K562 (cell line): ENCODE results near the gene QSOX2. TPM values are rescaled to one million over a fixed set of nuclear protein-coding genes. Genes with fewer than 3 reads are reported as not detected.

Source experiments
- CEBPB ChIP-seq: fragments of 450-650 bp; IDR thresholded peaks from 2 replicates; pipeline ENCODE4 v1.6.1; 2016; ENCODE audit warnings: missing genetic modification characterization, missing compliant biosample characterization
- CTBP1 ChIP-seq: fragments of 450-650 bp; IDR thresholded peaks from 2 replicates; pipeline ENCODE4 v1.6.1; 2016; ENCODE audit warnings: borderline replicate concordance
- CTCFL ChIP-seq: IDR thresholded peaks from 2 replicates; pipeline ENCODE4 v1.6.1; 2011; ENCODE audit warnings: borderline replicate concordance, low read depth, mild to moderate bottlenecking, moderate library complexity, low read length; ENCODE audit not compliant: insufficient read depth, poor library complexity, severe bottlenecking
- ELF4 ChIP-seq: fragments of 450-650 bp; formaldehyde crosslinking; IDR thresholded peaks from 2 replicates; pipeline ENCODE4 v1.4.0; 2022; ENCODE audit warnings: missing genetic modification characterization
- ERF ChIP-seq: fragments of 450-650 bp; formaldehyde crosslinking; IDR thresholded peaks from 2 replicates; pipeline ENCODE4 v1.4.0; 2020; ENCODE audit warnings: mild to moderate bottlenecking, mixed read lengths
- ID3 ChIP-seq, 2 experiments: fragments of 250-450 bp in 1 of 2; fragments of 450-650 bp in 1 of 2; sonication (Bioruptor Pico) in 1 of 2; IDR thresholded peaks; 2 replicates each; pipeline versions ENCODE4 v1.6.1 to v1.8.0; 2016 to 2021; ENCODE audit warnings: mild to moderate bottlenecking in 2 of 2, moderate library complexity in 2 of 2, missing compliant biosample characterization in 1 of 2, missing genetic modification characterization in 1 of 2
- MECOM ChIP-seq: fragments of 250-450 bp; sonication (Bioruptor Pico); IDR thresholded peaks from 2 replicates; pipeline ENCODE4 v1.8.0; 2022; ENCODE audit warnings: inconsistent platforms
- NCOA4 ChIP-seq: fragments of 450-650 bp; IDR thresholded peaks from 2 replicates; pipeline ENCODE4 v1.6.1; 2018; ENCODE audit warnings: mild to moderate bottlenecking; ENCODE audit not compliant: partially characterized antibody
- PPARD ChIP-seq: fragments of 250-450 bp; sonication (Bioruptor Pico); IDR thresholded peaks from 2 replicates; pipeline ENCODE4 v1.8.0; 2022; ENCODE audit warnings: inconsistent platforms, mild to moderate bottlenecking, moderate library complexity
- RB1 ChIP-seq: fragments of 450-650 bp; IDR thresholded peaks from 2 replicates; pipeline ENCODE4 v1.6.1; 2017; ENCODE audit warnings: low read depth, mild to moderate bottlenecking
- THRAP3 ChIP-seq: fragments of 450-650 bp; IDR thresholded peaks from 2 replicates; pipeline ENCODE4 v1.6.1; 2016; ENCODE audit warnings: mild to moderate bottlenecking, inconsistent platforms, borderline replicate concordance
- THRB ChIP-seq: fragments of 450-650 bp; formaldehyde crosslinking; conservative IDR thresholded peaks from 2 replicates; pipeline ENCODE4 v1.4.0; 2022; ENCODE audit warnings: mild to moderate bottlenecking, missing genetic modification characterization
- TRIM24 ChIP-seq, 2 experiments: fragments of 450-650 bp; IDR thresholded peaks; 2 replicates each; pipeline ENCODE4 v1.6.1; 2016
- ZBTB9 ChIP-seq: fragments of 450-650 bp; formaldehyde crosslinking; IDR thresholded peaks from 2 replicates; pipeline ENCODE4 v1.4.0; 2020; ENCODE audit warnings: mild to moderate bottlenecking, moderate library complexity
- ZNF24 ChIP-seq: fragments of 450-650 bp; IDR thresholded peaks from 2 replicates; pipeline ENCODE4 v1.6.1; 2016
- ZNF586 ChIP-seq: fragments of 450-650 bp; formaldehyde crosslinking; conservative IDR thresholded peaks from 2 replicates; pipeline ENCODE4 v1.4.0; 2020; ENCODE audit warnings: mild to moderate bottlenecking, moderate library complexity
- polyA plus RNA-seq, 8 experiments: library from polyadenylated mRNA; depleted of rRNA in 4 of 8; stranded (reverse) in 5 of 8; unstranded in 3 of 8; fragments of >200 nt; fragmentation: Nextera tagmentation in 2 of 8; fragmentation: Illumina TruSeq in 1 of 8; extraction: Ambion mirVana in 2 of 8; extraction: Trizol in 1 of 8; gene quantifications; 2 replicates each; pipeline versions ENCODE4 v1.2.1 to v1.2.3, GENCODE V29; 2011 to 2014; ENCODE audit warnings: inconsistent platforms in 1 of 8, missing spikeins in 1 of 8
- total RNA-seq, 7 experiments: library from RNA; depleted of rRNA in 6 of 7; stranded (reverse); fragments of >200 nt in 6 of 7; fragmentation: Illumina TruSeq in 2 of 7; extraction: Trizol in 2 of 7; gene quantifications; 2 replicates each; pipeline versions ENCODE4 v1.2.1 to v1.2.3, GENCODE V29; 2011 to 2021; ENCODE audit warnings: low replicate concordance in 1 of 7

QSOX2 gene
- total and polyA plus RNA-seq, 9 of the 15 experiments (the other 6 are each of a cell fraction or from before 2014, with no cell fraction given): 0.51 to 23.7 (median 12.7) TPM

- TF ChIP-seq RB1: peak; percentile 45; the same call in 1 of the 2 replicates
- no peak for TF ChIP-seq TRIM24 (IDR thresholded peaks at IDR 0.05)
- TF ChIP-seq ZNF24: 0 out of 2 replicates have a peak, but pooled peaks have one; percentile 19
- TF ChIP-seq CTBP1: peak; percentile 72; the same call in 1 of the 2 replicates
- TF ChIP-seq ZBTB9 (CRISPR knock-in tag): 0 out of 2 replicates have a peak, but pooled peaks have one; percentile 62
- no peak for TF ChIP-seq ID3 (CRISPR knock-in tag; IDR thresholded peaks at IDR 0.05)
- no peak for TF ChIP-seq ID3 (tag; IDR thresholded peaks at IDR 0.05)
- TF ChIP-seq THRAP3: no peak
- no peak for TF ChIP-seq PPARD (CRISPR knock-in tag)
- TF ChIP-seq NCOA4: no peak
- 0 out of 2 replicates have a peak, but pooled peaks have one; percentile 51 for TF ChIP-seq THRB (CRISPR knock-in tag)
- TF ChIP-seq CTCFL: peak; percentile 92
- 0 out of 2 replicates have a peak, but pooled peaks have one; percentile 25 for TF ChIP-seq MECOM (CRISPR knock-in tag)
- TF ChIP-seq ERF: no peak
- 0 out of 2 replicates have a peak, but pooled peaks have one; percentile 25 for TF ChIP-seq ELF4 (CRISPR knock-in tag)
- no peak for TF ChIP-seq ZNF586
- TF ChIP-seq CEBPB (tag): no peak
Measured at GRCh38 chr9:136225748-136226679, 19.6 kb downstream of the QSOX2 start (continued).
